ENCODE results near the gene NDUFA12. TPM values are rescaled to one million over a fixed set of nuclear protein-coding genes. Genes with fewer than 3 reads are reported as not detected.

The NDUFA12 gene
- total and polyA plus RNA-seq, 9 donors = 78.0 to 124 (median 89.2) TPM

- Histone ChIP-seq H3K4me1 (ENCODE audit: control insufficient read depth, insufficient read depth, low read length) (no peaks in the 10 kb centered on the region), H3K4me3 (ENCODE audit: low read length) (no peak overlapping the region), H3K36me3 (ENCODE audit: control insufficient read depth, insufficient read depth, low read length) (no peaks in the 10 kb centered on the region), H3K27me3 (ENCODE audit: control insufficient read depth, insufficient read depth, low read length) (peaks cover 2% of the 10 kb centered on the region), H3K9me3 (replicated peaks; ENCODE audit: control insufficient read depth, low read depth, low read length) (no peaks in the 10 kb centered on the region), H3K27ac (ENCODE audit: low read length) (no peak overlapping the region)
- 13% methylated on average over 1 of the region's 1 CpG for WGBS (ENCODE audit: insufficient coverage)
- no peak for DNase-seq
Observed at GRCh38 chr12:94954029-94954685, 49.3 kb downstream of the NDUFA12 start.

GRCh38 chr12:94952325-94952724 lies 51.2 kb downstream of the NDUFA12 start:
- no peak overlapping the region for H3K27ac ChIP-seq (ENCODE audit: low read length)
- H3K27me3 ChIP-seq (ENCODE audit: control insufficient read depth, insufficient read depth, low read length) = peaks cover 2% of the 10 kb centered on the region
- WGBS (ENCODE audit: insufficient coverage) = no CpG with 5 or more reads among the region's 2 CpGs
- no peaks in the 10 kb centered on the region for H3K36me3 ChIP-seq (ENCODE audit: control insufficient read depth, insufficient read depth, low read length)
- H3K9me3 ChIP-seq (replicated peaks; ENCODE audit: control insufficient read depth, low read depth, low read length) = no peaks in the 10 kb centered on the region
- no peak for DNase-seq
- no peaks in the 10 kb centered on the region for H3K4me1 ChIP-seq (ENCODE audit: control insufficient read depth, insufficient read depth, low read length)
- no peak overlapping the region for H3K4me3 ChIP-seq (ENCODE audit: low read length)

- DNase-seq = no peak
- Histone ChIP-seq H3K4me3 (ENCODE audit: low read length) (no peak overlapping the region), H3K27ac (ENCODE audit: low read length) (no peak overlapping the region), H3K4me1 (ENCODE audit: control insufficient read depth, insufficient read depth, low read length) (no peaks in the 10 kb centered on the region), H3K36me3 (ENCODE audit: control insufficient read depth, insufficient read depth, low read length) (no peaks in the 10 kb centered on the region), H3K27me3 (ENCODE audit: control insufficient read depth, insufficient read depth, low read length) (peaks cover 2% of the 10 kb centered on the region), H3K9me3 (replicated peaks; ENCODE audit: control insufficient read depth, low read depth, low read length) (no peaks in the 10 kb centered on the region)
- WGBS (ENCODE audit: insufficient coverage) = 86% methylated on average over 1 of the region's 7 CpGs
Observed at GRCh38 chr12:94951071-94951934, 52.2 kb downstream of the NDUFA12 start.

GRCh38 chr12:94948232-94948810 lies 55.2 kb downstream of the NDUFA12 start:
- Histone ChIP-seq H3K4me3 (ENCODE audit: low read length) (no peak overlapping the region), H3K9me3 (replicated peaks; ENCODE audit: control insufficient read depth, low read depth, low read length) (no peaks in the 10 kb centered on the region), H3K4me1 (ENCODE audit: control insufficient read depth, insufficient read depth, low read length) (no peaks in the 10 kb centered on the region), H3K27ac (ENCODE audit: low read length) (no peak overlapping the region), H3K27me3 (ENCODE audit: control insufficient read depth, insufficient read depth, low read length) (no peaks in the 10 kb centered on the region), H3K36me3 (ENCODE audit: control insufficient read depth, insufficient read depth, low read length) (no peaks in the 10 kb centered on the region)
- no peak for DNase-seq
- 76% methylated on average over 5 of the region's 6 CpGs for WGBS (ENCODE audit: insufficient coverage)

GRCh38 chr12:94942663-94943062 lies 60.8 kb downstream of the NDUFA12 start:
- Histone ChIP-seq H3K4me3 (ENCODE audit: low read length) (no peak overlapping the region), H3K9me3 (replicated peaks; ENCODE audit: control insufficient read depth, low read depth, low read length) (no peaks in the 10 kb centered on the region), H3K27me3 (ENCODE audit: control insufficient read depth, insufficient read depth, low read length) (no peaks in the 10 kb centered on the region), H3K4me1 (ENCODE audit: control insufficient read depth, insufficient read depth, low read length) (peaks cover 12% of the 10 kb centered on the region), H3K27ac (ENCODE audit: low read length) (no peak overlapping the region), H3K36me3 (ENCODE audit: control insufficient read depth, insufficient read depth, low read length) (no peaks in the 10 kb centered on the region)
- WGBS (ENCODE audit: insufficient coverage) = 87% methylated on average over 1 of the region's 3 CpGs
- no peak for DNase-seq

GRCh38 chr12:94941440-94941862 lies 62.0 kb downstream of the NDUFA12 start:
- peak; percentile 77 for DNase-seq
- WGBS (ENCODE audit: insufficient coverage) = 34% methylated on average over 3 of the region's 7 CpGs

GRCh38 chr12:94940771-94941170 lies 62.7 kb downstream of the NDUFA12 start:
- 92% methylated on average over 7 of the region's 9 CpGs for WGBS (ENCODE audit: insufficient coverage)

More at GRCh38 chr12:94941440-94941862, 62.0 kb downstream of the NDUFA12 start:
- no peaks in the 10 kb centered on the region for H3K36me3 ChIP-seq (ENCODE audit: control insufficient read depth, insufficient read depth, low read length)
- no peaks in the 10 kb centered on the region for H3K27me3 ChIP-seq (ENCODE audit: control insufficient read depth, insufficient read depth, low read length)
- no peak overlapping the region for H3K27ac ChIP-seq (ENCODE audit: low read length)
- H3K4me3 ChIP-seq (ENCODE audit: low read length) = no peak overlapping the region
- H3K4me1 ChIP-seq (ENCODE audit: control insufficient read depth, insufficient read depth, low read length) = peaks cover 12% of the 10 kb centered on the region
- H3K9me3 ChIP-seq (replicated peaks; ENCODE audit: control insufficient read depth, low read depth, low read length) = no peaks in the 10 kb centered on the region

GRCh38 chr12:94938583-94938982 lies 64.9 kb downstream of the NDUFA12 start:
- no peaks in the 10 kb centered on the region for H3K36me3 ChIP-seq (ENCODE audit: control insufficient read depth, insufficient read depth, low read length)
- no peaks in the 10 kb centered on the region for H3K9me3 ChIP-seq (replicated peaks; ENCODE audit: control insufficient read depth, low read depth, low read length)
- no peaks in the 10 kb centered on the region for H3K27me3 ChIP-seq (ENCODE audit: control insufficient read depth, insufficient read depth, low read length)
- no peak overlapping the region for H3K27ac ChIP-seq (ENCODE audit: low read length)
- peaks cover 12% of the 10 kb centered on the region for H3K4me1 ChIP-seq (ENCODE audit: control insufficient read depth, insufficient read depth, low read length)
- WGBS (ENCODE audit: insufficient coverage) = 73% methylated on average over 3 of the region's 4 CpGs
- H3K4me3 ChIP-seq (ENCODE audit: low read length) = no peak overlapping the region
- DNase-seq = no peak

More at GRCh38 chr12:94940771-94941170, 62.7 kb downstream of the NDUFA12 start:
- no peak overlapping the region for H3K27ac ChIP-seq (ENCODE audit: low read length)
- H3K4me1 ChIP-seq (ENCODE audit: control insufficient read depth, insufficient read depth, low read length) = peaks cover 12% of the 10 kb centered on the region
- H3K9me3 ChIP-seq (replicated peaks; ENCODE audit: control insufficient read depth, low read depth, low read length) = no peaks in the 10 kb centered on the region
- H3K27me3 ChIP-seq (ENCODE audit: control insufficient read depth, insufficient read depth, low read length) = no peaks in the 10 kb centered on the region
- no peaks in the 10 kb centered on the region for H3K36me3 ChIP-seq (ENCODE audit: control insufficient read depth, insufficient read depth, low read length)
- no peak for DNase-seq
- no peak overlapping the region for H3K4me3 ChIP-seq (ENCODE audit: low read length)

GRCh38 chr12:94930772-94931171 lies 72.7 kb downstream of the NDUFA12 start:
- Histone ChIP-seq H3K9me3 (replicated peaks; ENCODE audit: control insufficient read depth, low read depth, low read length) (no peaks in the 10 kb centered on the region), H3K27me3 (ENCODE audit: control insufficient read depth, insufficient read depth, low read length) (no peaks in the 10 kb centered on the region), H3K4me1 (ENCODE audit: control insufficient read depth, insufficient read depth, low read length) (no peaks in the 10 kb centered on the region), H3K4me3 (ENCODE audit: low read length) (no peak overlapping the region), H3K27ac (ENCODE audit: low read length) (no peak overlapping the region), H3K36me3 (ENCODE audit: control insufficient read depth, insufficient read depth, low read length) (no peaks in the 10 kb centered on the region)
- no peak for DNase-seq
- no CpG with 5 or more reads among the region's 2 CpGs for whole genome bisulfite sequencing (ENCODE audit: insufficient coverage)

- Histone ChIP-seq H3K27ac (ENCODE audit: low read length) (no peak overlapping the region), H3K36me3 (ENCODE audit: control insufficient read depth, insufficient read depth, low read length) (no peaks in the 10 kb centered on the region), H3K4me3 (ENCODE audit: low read length) (no peak overlapping the region), H3K27me3 (ENCODE audit: control insufficient read depth, insufficient read depth, low read length) (no peaks in the 10 kb centered on the region), H3K9me3 (replicated peaks; ENCODE audit: control insufficient read depth, low read depth, low read length) (no peaks in the 10 kb centered on the region), H3K4me1 (ENCODE audit: control insufficient read depth, insufficient read depth, low read length) (no peaks in the 10 kb centered on the region)
- WGBS (ENCODE audit: insufficient coverage) = 84% methylated on average over 4 of the region's 6 CpGs
- DNase-seq = no peak
Observed at GRCh38 chr12:94930216-94930654, 73.3 kb downstream of the NDUFA12 start.
